HEK293T (cell line): ENCODE measurements around the gene TNNI2.

Experiments
- CTCF ChIA-PET: fragments of 350-600 bp; formaldehyde crosslinking; extraction: SDS; loops from one replicate; lab custom pipeline; 2021; ENCODE audit warnings: antibody characterized with exemption, inconsistent platforms; lab: Yijun Ruan, JAX
- POLR2A ChIA-PET: fragments of 350-600 bp; formaldehyde crosslinking; extraction: SDS; loops from one replicate; lab custom pipeline; 2020; ENCODE audit warnings: antibody characterized with exemption, inconsistent platforms; lab: Yijun Ruan, JAX
- DNase-seq: peaks from one replicate; pipeline ENCODE4 v3.0.0; 2012; ENCODE audit warnings: mixed read lengths; ENCODE audit errors: extremely low spot score
- ARNT ChIP-seq: fragments of 450-650 bp; IDR thresholded peaks from 2 replicates; pipeline ENCODE4 v1.6.1; 2017; ENCODE audit warnings: mild to moderate bottlenecking
- BHLHE40 ChIP-seq: fragments of 450-650 bp; IDR thresholded peaks from 2 replicates; pipeline ENCODE4 v1.6.1; 2016; ENCODE audit warnings: mild to moderate bottlenecking, moderate library complexity, borderline replicate concordance
- CTBP1 ChIP-seq: fragments of 450-650 bp; IDR thresholded peaks from 2 replicates; pipeline ENCODE4 v1.6.1; 2016; ENCODE audit warnings: borderline replicate concordance
- ELF4 ChIP-seq: fragments of 450-650 bp; IDR thresholded peaks from 2 replicates; pipeline ENCODE4 v1.6.1; 2017; ENCODE audit warnings: antibody characterized with exemption
- FOXA1 ChIP-seq: fragments of 450-650 bp; IDR thresholded peaks from 2 replicates; pipeline ENCODE4 v1.6.1; 2016; ENCODE audit warnings: mild to moderate bottlenecking
- FOXK2 ChIP-seq: fragments of 450-650 bp; IDR thresholded peaks from 2 replicates; pipeline ENCODE4 v1.6.1; 2016; ENCODE audit warnings: mild to moderate bottlenecking
- FOXM1 ChIP-seq: fragments of 450-650 bp; IDR thresholded peaks from 2 replicates; pipeline ENCODE4 v1.6.1; 2017; ENCODE audit warnings: mild to moderate bottlenecking, borderline replicate concordance
- HDGF ChIP-seq: fragments of 450-650 bp; IDR thresholded peaks from 2 replicates; pipeline ENCODE4 v1.6.1; 2017; ENCODE audit warnings: antibody characterized with exemption, borderline replicate concordance
- L3MBTL2 ChIP-seq: fragments of 450-650 bp; conservative IDR thresholded peaks from 2 replicates; pipeline ENCODE4 v1.6.1; 2016; ENCODE audit warnings: mild to moderate bottlenecking
- LEF1 ChIP-seq: fragments of 450-650 bp; IDR thresholded peaks from 2 replicates; pipeline ENCODE4 v1.6.1; 2017; ENCODE audit warnings: mild to moderate bottlenecking, borderline replicate concordance
- NFRKB ChIP-seq: fragments of 450-650 bp; IDR thresholded peaks from 2 replicates; pipeline ENCODE4 v1.6.1; 2016; ENCODE audit warnings: mild to moderate bottlenecking, moderate library complexity
- SP1 ChIP-seq: fragments of 450-650 bp; IDR thresholded peaks from 2 replicates; pipeline ENCODE4 v1.6.1; 2017
- SUZ12 ChIP-seq: fragments of 450-650 bp; IDR thresholded peaks from 2 replicates; pipeline ENCODE4 v1.6.1; 2016; ENCODE audit warnings: mild to moderate bottlenecking
- TARDBP ChIP-seq: fragments of 450-650 bp; IDR thresholded peaks from 2 replicates; pipeline ENCODE4 v1.6.1; 2016
- ZNF384 ChIP-seq: fragments of 450-650 bp; IDR thresholded peaks from 2 replicates; pipeline ENCODE4 v1.6.1; 2016
- TF ChIP-seq, protein P1 (sequence below): fragments of 450-650 bp; IDR thresholded peaks from 2 replicates; pipeline ENCODE4 v1.6.1; 2016

TNNI2 gene

DNA sequence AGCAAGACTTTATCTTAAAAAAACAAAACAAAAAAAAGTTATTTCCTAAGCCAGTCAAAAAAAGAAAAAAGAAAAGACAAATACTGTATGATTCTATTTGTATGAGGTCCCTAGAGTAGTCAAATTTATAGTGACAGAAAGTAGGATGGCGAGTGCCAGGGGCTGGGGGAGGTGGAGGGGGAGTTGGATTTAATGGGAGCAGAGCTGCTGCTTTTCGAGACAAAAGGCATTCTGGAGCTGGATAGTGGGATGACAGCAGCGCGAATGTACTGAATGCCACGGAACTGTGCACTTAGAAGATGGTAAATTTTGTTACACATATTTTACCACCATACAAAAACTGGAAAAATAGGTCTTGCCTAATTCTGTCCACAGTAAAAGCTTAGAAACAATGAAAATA lies 21.8 kb upstream of the TNNI2 start:
- DNase-seq, result no peak
- ChIA-PET POLR2A (no interaction called here), CTCF (interaction anchor here (0.8 to 1.4 kb wide), 2 partner anchors 16 to 111 kb away, joined by 3 read pairs; no protein-coding TSS in a partner anchor)
- TF ChIP-seq FOXK2 (no peak), HDGF (no peak)

DNA sequence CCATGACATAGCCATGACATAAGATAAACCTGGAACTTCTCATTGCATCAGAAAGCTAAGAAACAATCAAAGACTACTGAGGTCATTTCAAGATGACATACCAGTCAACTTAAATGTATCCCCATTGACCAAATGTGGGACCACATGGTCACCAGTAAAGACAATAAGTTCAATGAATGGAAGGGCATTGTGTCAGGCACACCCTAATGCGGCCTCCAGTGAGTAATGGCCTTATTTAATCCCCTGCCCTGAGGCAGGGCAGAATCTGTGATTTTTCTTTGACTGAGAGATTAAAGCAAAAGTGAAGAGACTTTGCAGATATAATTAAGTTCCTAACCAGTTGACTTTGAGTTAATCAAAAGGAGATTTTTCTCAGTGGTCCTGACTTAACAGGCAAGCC lies 21.3 kb upstream of the TNNI2 start:
- ChIA-PET POLR2A (no interaction called here), CTCF (interaction anchor here (0.8 to 1.4 kb wide), 2 partner anchors 15 to 111 kb away, joined by 3 read pairs; no protein-coding TSS in a partner anchor)
- no peak for DNase-seq
- TF ChIP-seq, protein P1, sequence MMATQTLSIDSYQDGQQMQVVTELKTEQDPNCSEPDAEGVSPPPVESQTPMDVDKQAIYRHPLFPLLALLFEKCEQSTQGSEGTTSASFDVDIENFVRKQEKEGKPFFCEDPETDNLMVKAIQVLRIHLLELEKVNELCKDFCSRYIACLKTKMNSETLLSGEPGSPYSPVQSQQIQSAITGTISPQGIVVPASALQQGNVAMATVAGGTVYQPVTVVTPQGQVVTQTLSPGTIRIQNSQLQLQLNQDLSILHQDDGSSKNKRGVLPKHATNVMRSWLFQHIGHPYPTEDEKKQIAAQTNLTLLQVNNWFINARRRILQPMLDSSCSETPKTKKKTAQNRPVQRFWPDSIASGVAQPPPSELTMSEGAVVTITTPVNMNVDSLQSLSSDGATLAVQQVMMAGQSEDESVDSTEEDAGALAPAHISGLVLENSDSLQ, result no peak
- TF ChIP-seq LEF1, result no peak
- TF ChIP-seq HDGF, result no peak
- no peak for TF ChIP-seq NFRKB
- TF ChIP-seq L3MBTL2, result no peak
- no peak for TF ChIP-seq SUZ12
- no peak for TF ChIP-seq ARNT
- no peak for TF ChIP-seq FOXK2
- TF ChIP-seq BHLHE40, result no peak
- TF ChIP-seq FOXM1, result no peak
- no peak for TF ChIP-seq ELF4
- TF ChIP-seq FOXA1, result no peak
- TF ChIP-seq CTBP1, result no peak
- no peak for TF ChIP-seq TARDBP
- TF ChIP-seq SP1, result no peak
- no peak for TF ChIP-seq ZNF384

DNA sequence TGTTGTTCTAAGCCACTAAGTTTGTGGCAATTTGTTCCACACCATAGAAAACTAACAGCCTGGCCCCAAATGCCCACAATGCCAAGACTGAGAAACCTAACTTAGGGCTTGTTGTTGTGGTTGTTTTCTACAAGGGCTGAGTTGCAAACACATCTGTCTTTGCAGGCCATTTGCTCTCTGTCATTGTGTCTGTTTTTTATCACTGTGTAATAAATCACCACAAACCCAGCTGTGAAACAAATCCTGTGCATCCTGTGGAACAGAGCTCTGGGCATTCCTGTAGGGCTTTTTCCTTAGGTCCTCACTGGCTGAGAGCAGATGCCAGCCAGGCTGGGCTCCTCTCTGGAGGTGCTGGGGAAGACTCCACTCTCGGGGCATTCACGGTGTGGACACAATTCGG lies 19.7 kb upstream of the TNNI2 start:
- DNase-seq, result no peak
- POLR2A ChIA-PET, result no interaction called here
- TF ChIP-seq, protein P1, result no peak
- TF ChIP-seq SUZ12 (no peak), ARNT (no peak), HDGF (no peak), TARDBP (no peak), BHLHE40 (no peak), NFRKB (no peak), CTBP1 (no peak), L3MBTL2 (no peak), FOXK2 (no peak), SP1 (no peak), FOXM1 (no peak), ELF4 (no peak), LEF1 (no peak), ZNF384 (no peak), FOXA1 (no peak)
- CTCF ChIA-PET, result no interaction called here

DNA sequence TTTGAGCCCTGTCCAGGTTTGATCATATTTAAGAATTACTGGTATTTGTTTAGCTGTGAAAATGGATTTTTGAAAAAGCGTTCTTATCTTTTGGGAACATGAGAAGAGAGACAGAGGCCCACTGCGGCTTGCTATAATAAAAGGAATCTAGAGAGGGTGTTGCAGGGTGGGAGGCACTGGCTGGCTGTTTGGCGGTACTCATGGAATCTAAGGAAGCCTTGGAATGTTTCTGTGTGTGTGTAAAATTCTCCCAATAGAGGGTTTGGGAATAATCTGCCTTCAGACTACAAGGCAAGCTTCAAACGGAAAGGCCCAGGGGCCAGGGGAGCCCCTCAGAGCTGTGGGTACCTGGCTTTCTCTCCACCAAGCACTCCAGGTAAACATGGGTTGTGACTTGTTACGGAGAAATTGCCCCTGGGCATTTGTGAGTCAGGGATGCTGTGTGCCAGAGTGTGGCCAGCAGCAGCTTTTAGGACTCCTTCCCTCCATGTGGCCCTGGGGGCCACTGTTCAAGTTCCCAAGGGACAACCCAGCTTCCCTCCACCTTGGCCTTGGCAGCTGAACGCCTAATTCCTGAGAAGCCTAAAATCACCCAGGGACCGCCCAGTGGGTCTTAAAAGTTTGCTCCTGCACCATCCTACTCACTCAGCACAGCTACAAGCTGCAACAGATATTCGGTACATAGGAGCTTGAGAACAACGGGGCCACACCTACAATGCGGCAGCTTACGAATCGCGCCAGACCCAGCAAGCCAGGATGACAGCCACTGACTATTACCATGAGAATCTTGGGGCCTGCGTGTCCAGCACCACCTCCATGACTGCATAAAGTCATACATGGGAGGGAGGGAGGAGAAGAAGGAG lies 18.1 kb upstream of the TNNI2 start:
- ChIA-PET POLR2A (no interaction called here), CTCF (no interaction called here)
- TF ChIP-seq HDGF, result no peak
- TF ChIP-seq BHLHE40, result no peak
- no peak for TF ChIP-seq FOXM1
- no peak for TF ChIP-seq CTBP1
- TF ChIP-seq FOXK2, result no peak
- no peak for TF ChIP-seq L3MBTL2
- no peak for TF ChIP-seq TARDBP
- no peak for TF ChIP-seq SP1
- no peak for TF ChIP-seq SUZ12
- no peak for TF ChIP-seq ZNF384
- TF ChIP-seq LEF1, result no peak
- no peak for TF ChIP-seq NFRKB
- TF ChIP-seq, protein P1, result no peak
- no peak for TF ChIP-seq ELF4
- TF ChIP-seq ARNT, result no peak
- DNase-seq, result no peak

DNA sequence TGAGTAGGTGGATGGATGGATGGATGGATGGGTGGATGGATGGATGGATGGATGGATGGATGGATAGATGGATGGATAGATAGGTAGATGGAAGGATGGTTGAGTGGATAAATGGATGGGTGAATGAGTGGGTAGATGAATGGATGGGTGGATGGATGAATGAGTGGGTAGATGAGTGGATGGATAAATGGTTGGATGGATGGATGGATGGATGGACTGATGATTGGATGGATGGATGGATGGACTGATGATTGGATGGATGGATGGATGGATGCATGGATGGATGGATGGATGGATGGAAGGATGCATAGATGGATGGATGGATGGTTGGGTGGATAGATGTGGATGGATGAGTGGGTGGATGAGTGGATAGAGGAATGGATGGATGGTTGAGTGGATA lies 17.2 kb upstream of the TNNI2 start:
- ChIA-PET POLR2A (no interaction called here), CTCF (no interaction called here)
- TF ChIP-seq FOXM1, result no peak
- TF ChIP-seq SP1, result no peak
- no peak for TF ChIP-seq HDGF
- DNase-seq, result no peak

DNA sequence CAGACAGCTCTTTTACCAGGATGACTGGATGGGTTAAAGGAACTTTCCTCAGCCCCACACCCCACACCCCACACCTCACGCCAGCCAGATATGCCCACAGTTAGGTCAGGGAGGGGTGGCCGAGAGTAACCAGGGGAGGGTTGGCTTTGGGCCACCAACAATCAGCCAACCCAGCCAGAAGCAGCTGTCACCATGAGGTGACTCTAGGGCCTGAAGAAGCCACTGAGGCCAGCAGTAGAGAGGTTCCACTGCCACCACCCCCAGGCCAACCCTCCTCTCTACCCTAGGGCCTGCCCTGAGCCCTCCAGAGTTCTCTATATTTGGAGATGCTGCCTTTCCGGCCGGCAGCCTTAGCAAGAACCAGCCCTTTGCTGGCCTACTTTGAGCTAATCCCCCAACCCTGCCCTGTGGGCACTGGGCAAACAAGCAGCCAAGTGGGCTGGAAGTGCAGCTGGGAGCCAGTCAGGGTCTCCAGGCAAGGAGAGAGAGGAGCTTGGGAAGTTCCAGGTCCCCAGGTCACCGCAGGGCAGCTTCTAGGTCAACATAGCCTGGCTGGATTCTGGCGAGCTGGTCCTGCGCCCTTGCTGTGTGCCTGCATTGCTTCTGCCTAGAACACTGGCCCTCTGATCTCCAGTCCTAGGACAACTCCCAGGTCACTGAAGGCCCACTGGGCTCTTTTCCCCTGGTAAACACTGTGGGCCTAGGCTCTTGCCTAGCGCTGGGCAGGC lies 16.0 kb upstream of the TNNI2 start:
- ChIA-PET POLR2A (no interaction called here), CTCF (interaction anchor here (0.6 to 0.8 kb wide), 2 partner anchors 10 to 470 kb away, joined by 3 read pairs; no protein-coding TSS in a partner anchor)
- no peak for DNase-seq
- TF ChIP-seq, protein P1, result no peak
